ENCODE results near the gene MMD2.

MMD2 gene

DNA sequence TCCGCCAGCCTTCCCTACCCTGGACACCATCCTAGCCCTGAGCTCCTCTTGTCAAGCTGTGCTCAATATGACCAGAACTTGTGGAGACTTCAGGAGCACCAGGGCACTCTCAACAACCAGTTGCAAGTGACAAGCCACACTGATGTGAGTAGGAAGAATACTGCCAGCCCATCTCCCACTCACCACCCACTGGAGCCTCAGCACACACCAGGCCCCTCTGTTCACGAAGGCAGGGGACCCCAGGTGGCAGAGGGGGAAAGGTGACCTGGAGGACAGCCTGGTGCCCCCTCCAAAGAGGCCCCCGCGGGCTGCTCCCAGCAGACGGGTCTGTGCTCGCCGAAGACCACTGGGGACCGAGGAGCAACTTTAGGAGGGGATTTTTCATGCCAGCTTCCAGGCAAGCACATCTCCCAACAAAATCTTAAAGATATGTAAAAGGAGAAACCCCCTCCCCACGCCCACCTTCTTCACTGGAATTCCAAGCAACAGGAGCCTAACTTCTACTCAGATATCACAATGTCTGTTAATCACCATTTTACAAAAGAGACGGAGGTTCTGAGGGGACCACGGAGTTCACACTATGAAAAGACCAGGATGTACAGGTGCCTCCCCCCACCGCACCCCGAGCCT is 1.0 kb downstream of the MMD2 start:
- no peak overlapping the region for H3K4me3 ChIP-seq (ENCODE audit: control insufficient read depth, low read depth, low read length)
- TF ChIP-seq, protein P1, sequence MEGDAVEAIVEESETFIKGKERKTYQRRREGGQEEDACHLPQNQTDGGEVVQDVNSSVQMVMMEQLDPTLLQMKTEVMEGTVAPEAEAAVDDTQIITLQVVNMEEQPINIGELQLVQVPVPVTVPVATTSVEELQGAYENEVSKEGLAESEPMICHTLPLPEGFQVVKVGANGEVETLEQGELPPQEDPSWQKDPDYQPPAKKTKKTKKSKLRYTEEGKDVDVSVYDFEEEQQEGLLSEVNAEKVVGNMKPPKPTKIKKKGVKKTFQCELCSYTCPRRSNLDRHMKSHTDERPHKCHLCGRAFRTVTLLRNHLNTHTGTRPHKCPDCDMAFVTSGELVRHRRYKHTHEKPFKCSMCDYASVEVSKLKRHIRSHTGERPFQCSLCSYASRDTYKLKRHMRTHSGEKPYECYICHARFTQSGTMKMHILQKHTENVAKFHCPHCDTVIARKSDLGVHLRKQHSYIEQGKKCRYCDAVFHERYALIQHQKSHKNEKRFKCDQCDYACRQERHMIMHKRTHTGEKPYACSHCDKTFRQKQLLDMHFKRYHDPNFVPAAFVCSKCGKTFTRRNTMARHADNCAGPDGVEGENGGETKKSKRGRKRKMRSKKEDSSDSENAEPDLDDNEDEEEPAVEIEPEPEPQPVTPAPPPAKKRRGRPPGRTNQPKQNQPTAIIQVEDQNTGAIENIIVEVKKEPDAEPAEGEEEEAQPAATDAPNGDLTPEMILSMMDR (conservative IDR thresholded peaks at IDR 0.05; ENCODE audit: control insufficient read depth, insufficient read depth, low read depth, low read length), result no peak
- no peak for DNase-seq (ENCODE audit: low read depth)

DNA sequence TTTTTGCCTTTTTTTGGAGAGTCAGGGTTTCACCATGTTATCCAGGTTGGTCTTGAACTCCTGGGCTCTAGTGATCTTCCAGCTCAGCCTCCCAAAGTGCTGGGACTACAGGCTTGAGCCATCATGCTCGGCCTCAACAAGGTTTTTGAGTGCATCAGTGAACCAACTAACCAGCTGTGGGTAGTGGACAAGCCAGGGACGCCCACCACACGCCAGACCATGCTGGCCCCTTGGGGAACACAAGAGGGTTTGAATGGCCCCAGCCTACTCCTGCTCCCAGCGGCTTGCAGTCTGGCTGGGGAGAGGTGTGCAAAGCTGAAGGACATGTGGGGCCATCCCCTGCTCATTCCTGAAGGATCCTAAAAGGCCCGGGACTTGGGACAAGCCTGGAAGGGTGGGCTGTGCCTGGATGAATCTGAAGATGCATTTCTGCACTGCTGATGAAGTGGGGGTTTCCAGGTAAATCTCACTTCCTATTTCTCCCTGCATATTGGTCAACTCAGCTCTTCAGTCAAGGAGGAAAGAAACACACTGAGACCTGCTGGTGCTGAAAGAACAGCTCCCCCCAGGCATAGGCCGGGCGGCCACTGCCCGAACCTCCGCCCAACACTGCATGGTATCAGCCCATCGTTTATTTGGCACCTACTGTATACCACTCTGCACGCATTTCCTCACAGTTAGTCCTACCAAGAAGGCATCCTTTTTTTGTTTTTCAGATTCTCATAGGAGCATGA is 6.9 kb downstream of the MMD2 start:
- DNase-seq (ENCODE audit: low read depth), result peak; percentile 15
- no peak overlapping the region for H3K4me3 ChIP-seq (ENCODE audit: control insufficient read depth, low read depth, low read length)
- TF ChIP-seq, protein P1 (conservative IDR thresholded peaks at IDR 0.05; ENCODE audit: control insufficient read depth, insufficient read depth, low read depth, low read length), result no peak

DNA sequence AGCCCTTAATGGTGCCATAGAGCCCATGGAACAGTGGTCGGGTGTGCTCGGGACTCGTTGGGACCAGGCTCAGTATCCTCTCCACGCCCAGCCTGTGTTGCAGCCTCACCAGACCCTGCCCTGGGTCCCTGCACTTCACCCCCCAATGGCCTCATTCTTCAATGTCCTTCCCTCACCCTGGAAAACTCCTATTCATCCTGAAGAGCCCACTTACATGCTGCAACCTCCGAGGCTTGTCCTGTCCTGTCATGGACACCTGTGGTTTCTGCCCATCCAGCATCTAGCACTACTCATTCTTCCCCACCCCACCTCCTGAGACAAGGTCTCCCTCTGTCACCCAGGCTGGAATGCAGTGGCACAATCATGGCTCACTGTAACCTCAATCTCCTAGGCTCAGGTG is 7.7 kb downstream of the MMD2 start:
- H3K4me3 ChIP-seq (ENCODE audit: control insufficient read depth, low read depth, low read length), result no peak overlapping the region
- no peak for DNase-seq (ENCODE audit: low read depth)
- TF ChIP-seq, protein P1 (conservative IDR thresholded peaks at IDR 0.05; ENCODE audit: control insufficient read depth, insufficient read depth, low read depth, low read length), result no peak

DNA sequence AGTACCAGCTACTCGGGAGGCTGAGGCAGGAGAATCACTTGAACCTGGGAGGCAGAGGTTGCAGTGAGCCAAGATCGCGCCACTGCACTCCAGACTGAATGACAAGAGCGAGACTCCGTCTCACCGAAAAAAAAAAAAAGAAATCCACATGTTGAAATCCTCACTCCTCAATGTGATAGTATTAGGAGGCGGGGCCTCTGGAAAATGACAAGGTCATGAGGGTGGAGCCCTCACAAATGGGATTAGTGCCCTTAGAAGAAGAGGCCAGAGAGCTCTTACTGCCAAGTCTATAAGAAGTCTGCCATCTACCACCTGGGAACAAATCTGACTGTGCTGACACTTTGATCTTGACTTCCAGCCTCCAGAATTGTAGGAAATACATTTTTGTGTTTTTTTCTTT is 10.6 kb downstream of the MMD2 start:
- TF ChIP-seq, protein P1 (conservative IDR thresholded peaks at IDR 0.05; ENCODE audit: control insufficient read depth, insufficient read depth, low read depth, low read length), result no peak
- H3K4me3 ChIP-seq (ENCODE audit: control insufficient read depth, low read depth, low read length), result no peak overlapping the region
- no peak for DNase-seq (ENCODE audit: low read depth)

DNA sequence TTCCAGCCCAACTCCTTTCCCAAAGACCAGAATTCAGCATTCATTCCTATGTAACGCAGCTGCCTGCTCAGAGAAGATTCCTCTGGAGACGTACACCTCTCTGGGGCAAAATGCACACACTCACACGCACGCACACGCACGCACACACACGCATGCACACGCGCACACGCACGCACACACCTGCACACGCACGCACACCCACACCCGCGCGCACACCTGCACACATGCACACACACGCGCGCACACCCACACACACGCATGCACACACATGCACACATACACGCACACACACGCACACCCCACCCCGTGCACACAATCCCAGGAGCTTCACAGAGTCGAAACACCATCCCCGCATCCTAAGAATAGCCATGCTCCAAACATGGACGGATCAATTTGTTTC is 13.0 kb downstream of the MMD2 start:
- no peak for DNase-seq (ENCODE audit: low read depth)
- TF ChIP-seq, protein P1 (conservative IDR thresholded peaks at IDR 0.05; ENCODE audit: control insufficient read depth, insufficient read depth, low read depth, low read length), result no peak
- H3K4me3 ChIP-seq (ENCODE audit: control insufficient read depth, low read depth, low read length), result no peak overlapping the region

DNA sequence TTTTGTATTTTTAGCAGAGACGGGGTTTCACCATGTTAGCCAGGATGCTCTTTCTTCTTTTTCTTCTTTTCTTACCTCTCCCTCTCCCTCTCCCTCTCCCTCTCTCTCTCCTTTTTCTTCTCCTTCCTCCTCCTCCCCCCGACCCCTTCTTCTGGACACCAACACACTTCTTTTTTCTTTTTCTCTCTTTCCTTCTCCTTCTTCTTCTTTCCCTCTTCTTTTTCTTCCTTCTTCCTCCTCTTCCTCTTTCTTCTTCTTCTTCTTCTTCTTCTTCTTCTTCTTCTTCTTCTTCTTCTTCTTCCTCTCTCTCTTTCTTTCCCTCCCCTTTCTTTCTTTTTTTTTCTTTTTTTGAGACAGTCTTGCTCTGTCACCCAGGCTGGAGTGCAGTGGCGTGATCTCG is 14.0 kb downstream of the MMD2 start:
- TF ChIP-seq, protein P1 (conservative IDR thresholded peaks at IDR 0.05; ENCODE audit: control insufficient read depth, insufficient read depth, low read depth, low read length), result no peak
- no peak overlapping the region for H3K4me3 ChIP-seq (ENCODE audit: control insufficient read depth, low read depth, low read length)
- DNase-seq (ENCODE audit: low read depth), result no peak

Data from fibroblast of mammary gland (primary cell).